Astrocyte of the cerebellum (primary cell): ENCODE data around the gene ZDHHC3.

Experiments used
- DNase-seq: peaks from one replicate; pipeline ENCODE4 v3.0.0-alpha.2; 2011; ENCODE audit warnings: low read depth
- H3K4me3 ChIP-seq: 2 replicates; pipeline ENCODE4 v1.5.1; 2011; ENCODE audit warnings: mild to moderate bottlenecking, low read depth, low read length, moderate library complexity
- CTCF ChIP-seq: IDR thresholded peaks from 2 replicates; pipeline ENCODE4 v1.5.1; 2012; ENCODE audit warnings: low read length, low read depth, moderate library complexity, mild to moderate bottlenecking; ENCODE audit errors: missing control alignments
- in situ Hi-C: cut with HindIII; loops from 2 replicates; pipeline ENCODE4 v1.10.0; 2017; ENCODE audit warnings: low sequenced_read_pairs

The ZDHHC3 gene

GRCh38 chr3:44907612-44908011 is 68.4 kb downstream of the ZDHHC3 start:
- in situ Hi-C loops: no loop called here
- no peak for DNase-seq
- no peak for TF ChIP-seq CTCF
- no peak overlapping the region for H3K4me3 ChIP-seq

- TF ChIP-seq CTCF: no peak
- no peak for DNase-seq
- H3K4me3 ChIP-seq: no peak overlapping the region
- in situ Hi-C loops: no loop called here
Measured at GRCh38 chr3:44906997-44907396, 69.0 kb downstream of the ZDHHC3 start.

GRCh38 chr3:44905446-44906157 is 70.4 kb downstream of the ZDHHC3 start:
- no peak overlapping the region for H3K4me3 ChIP-seq
- no peak for TF ChIP-seq CTCF
- in situ Hi-C loops: no loop called here
- no peak for DNase-seq

- DNase-seq: no peak
- in situ Hi-C loops: no loop called here
Measured at GRCh38 chr3:44903751-44904150, 72.2 kb downstream of the ZDHHC3 start.

GRCh38 chr3:44903314-44903713 is 72.7 kb downstream of the ZDHHC3 start:
- no peak overlapping the region for H3K4me3 ChIP-seq
- in situ Hi-C loops: no loop called here
- no peak for TF ChIP-seq CTCF
- DNase-seq: no peak

More at GRCh38 chr3:44903751-44904150, 72.2 kb downstream of the ZDHHC3 start:
- no peak for TF ChIP-seq CTCF
- H3K4me3 ChIP-seq: no peak overlapping the region

GRCh38 chr3:44902628-44903027 is 73.3 kb downstream of the ZDHHC3 start:
- no peak for TF ChIP-seq CTCF
- H3K4me3 ChIP-seq: no peak overlapping the region
- DNase-seq: no peak
- in situ Hi-C loops: no loop called here
